22Rv1 (cell line): ENCODE measurements around the gene SIGLEC1.

Experiments
- H3K27ac ChIP-seq: fragments of 450-650 bp; 2 replicates; pipeline ENCODE4 v1.5.1; 2017
- CTCF ChIP-seq: fragments of 450-650 bp; IDR thresholded peaks from 2 replicates; pipeline ENCODE4 v1.5.1; 2017; ENCODE audit warnings: mild to moderate bottlenecking
- ZFX ChIP-seq: fragments of 450-650 bp; IDR thresholded peaks from 2 replicates; pipeline ENCODE4 v1.6.1; 2017; ENCODE audit warnings: antibody characterized with exemption, borderline replicate concordance

The SIGLEC1 gene

GRCh38 chr20:3738111-3739053, 26.0 kb upstream of the SIGLEC1 start:
- H3K27ac ChIP-seq, result no peak overlapping the region
- TF ChIP-seq CTCF (no peak), ZFX (no peak)

- no peak overlapping the region for H3K27ac ChIP-seq
These were observed 23.4 kb upstream of the SIGLEC1 start for GRCh38 chr20:3735768-3736167.

GRCh38 chr20:3734111-3734843, 21.9 kb upstream of the SIGLEC1 start:
- TF ChIP-seq ZFX (no peak), CTCF (no peak)
- no peak overlapping the region for H3K27ac ChIP-seq

More at GRCh38 chr20:3735768-3736167, 23.4 kb upstream of the SIGLEC1 start:
- TF ChIP-seq CTCF, result no peak

- no peak overlapping the region for H3K27ac ChIP-seq
- TF ChIP-seq ZFX (no peak), CTCF (no peak)
These were observed 21.0 kb upstream of the SIGLEC1 start for GRCh38 chr20:3733119-3733995.

GRCh38 chr20:3732327-3733118, 20.1 kb upstream of the SIGLEC1 start, which contains the start of gene HSPA12B:
TSS of gene HSPA12B (plus strand) at chr20:3732685. CDS start at chr20:3738675, 5,990 bp downstream.
- H3K27ac ChIP-seq, result no peak within 1 kb of the TSS
- no peak for TF ChIP-seq ZFX
- TF ChIP-seq CTCF, result no peak

GRCh38 chr20:3731944-3732326, 19.5 kb upstream of the SIGLEC1 start:
- TF ChIP-seq ZFX, result no peak
- TF ChIP-seq CTCF, result no peak
- no peak overlapping the region for H3K27ac ChIP-seq
